ENCODE data around the gene UBAC1. TPM values are rescaled to one million over a fixed set of nuclear protein-coding genes. Genes with fewer than 3 reads are reported as not detected.
A peak's percentile ranks its signal among the peaks of the same experiment; 100 is the strongest.

UBAC1 gene
- total RNA-seq, 6 experiments from 2014 or later, result 15.2 to 27.0 (median 16.5) TPM

DNA sequence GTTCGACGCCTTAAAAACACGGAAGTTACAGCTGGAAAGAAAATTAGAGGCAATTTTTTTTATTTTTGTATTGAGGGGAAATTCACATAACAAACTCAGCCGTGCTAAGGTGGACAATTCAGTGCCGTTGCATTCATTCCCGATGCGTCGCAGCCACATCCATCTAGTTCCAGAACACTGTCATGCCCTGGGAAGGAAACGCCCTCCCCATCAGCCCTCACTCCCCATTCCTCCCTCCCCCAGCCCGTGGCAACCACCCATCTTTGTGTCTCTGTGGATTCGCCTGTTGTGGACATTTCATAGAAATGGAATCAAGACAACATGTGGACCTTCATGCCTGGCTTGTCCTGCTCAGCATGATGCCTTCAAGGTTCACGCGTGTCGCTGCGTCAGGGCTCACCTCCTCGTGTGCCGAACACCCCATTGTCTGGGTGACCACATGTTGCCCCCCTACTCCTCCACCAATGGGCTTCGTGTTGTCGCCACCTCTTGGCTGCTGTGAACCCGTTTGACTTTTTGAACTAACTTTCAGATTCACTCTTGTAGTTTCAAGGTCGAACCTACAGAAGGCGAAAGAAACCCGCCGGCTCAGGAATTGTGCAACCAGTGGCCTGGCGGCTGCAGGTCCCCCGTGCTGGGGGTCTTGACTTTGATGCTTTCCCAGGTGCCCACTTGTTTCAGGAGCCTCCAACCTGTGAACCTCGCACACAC lies 36.4 kb downstream of the UBAC1 start:
- peaks cover 0 to 3% (median 0%) of the 10 kb centered on the region in 4 donors for H3K36me3 ChIP-seq
- H3K4me1 ChIP-seq, result no peaks in the 10 kb centered on the region
- 92% methylated on average over 16 of the region's 27 CpGs for WGBS (ENCODE audit: insufficient coverage, low coverage, low lambda C conversion rate, missing lambda C conversion rate)
- intact Hi-C loops (cut with DNase I), result no loop called here
- peak in 1 of 3 donors; percentile 11 for DNase-seq
- ATAC-seq, result no peak
- no peak for TF ChIP-seq POLR2A (IDR thresholded peaks at IDR 0.05)
- TF ChIP-seq, protein P1, sequence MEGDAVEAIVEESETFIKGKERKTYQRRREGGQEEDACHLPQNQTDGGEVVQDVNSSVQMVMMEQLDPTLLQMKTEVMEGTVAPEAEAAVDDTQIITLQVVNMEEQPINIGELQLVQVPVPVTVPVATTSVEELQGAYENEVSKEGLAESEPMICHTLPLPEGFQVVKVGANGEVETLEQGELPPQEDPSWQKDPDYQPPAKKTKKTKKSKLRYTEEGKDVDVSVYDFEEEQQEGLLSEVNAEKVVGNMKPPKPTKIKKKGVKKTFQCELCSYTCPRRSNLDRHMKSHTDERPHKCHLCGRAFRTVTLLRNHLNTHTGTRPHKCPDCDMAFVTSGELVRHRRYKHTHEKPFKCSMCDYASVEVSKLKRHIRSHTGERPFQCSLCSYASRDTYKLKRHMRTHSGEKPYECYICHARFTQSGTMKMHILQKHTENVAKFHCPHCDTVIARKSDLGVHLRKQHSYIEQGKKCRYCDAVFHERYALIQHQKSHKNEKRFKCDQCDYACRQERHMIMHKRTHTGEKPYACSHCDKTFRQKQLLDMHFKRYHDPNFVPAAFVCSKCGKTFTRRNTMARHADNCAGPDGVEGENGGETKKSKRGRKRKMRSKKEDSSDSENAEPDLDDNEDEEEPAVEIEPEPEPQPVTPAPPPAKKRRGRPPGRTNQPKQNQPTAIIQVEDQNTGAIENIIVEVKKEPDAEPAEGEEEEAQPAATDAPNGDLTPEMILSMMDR (IDR thresholded peaks at IDR 0.05), result no peak
- H3K27me3 ChIP-seq, result no peaks in the 10 kb centered on the region
- no peak overlapping the region for H3K27ac ChIP-seq
- H3K4me3 ChIP-seq, result no peak overlapping the region
- no peaks in the 10 kb centered on the region for H3K9me3 ChIP-seq

DNA sequence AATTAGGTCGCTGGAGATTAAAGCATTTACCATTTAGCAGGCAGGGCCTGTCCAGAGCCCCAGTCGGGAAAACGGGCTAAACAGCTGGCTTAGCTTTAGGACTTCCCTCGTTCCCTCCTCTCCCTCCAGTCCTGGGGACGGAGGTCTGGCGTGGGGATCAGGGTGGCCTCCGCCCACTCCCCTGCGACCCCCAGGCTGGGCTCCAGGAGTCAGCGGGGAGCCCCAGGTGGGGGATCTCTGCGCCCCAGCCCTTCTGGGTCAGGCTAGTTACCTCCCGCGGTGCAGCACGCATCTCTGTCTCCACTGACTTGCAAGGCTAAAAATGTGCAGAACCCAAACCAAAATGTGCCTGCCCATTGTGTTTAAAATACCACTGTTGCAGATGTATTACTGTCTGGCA lies 37.7 kb downstream of the UBAC1 start:
- Histone ChIP-seq H3K27me3 (no peaks in the 10 kb centered on the region), H3K4me1 (no peaks in the 10 kb centered on the region), H3K27ac (no peak overlapping the region), H3K4me3 (no peak overlapping the region), H3K9me3 (peaks cover 0 to 3% (median 0%) of the 10 kb centered on the region in 4 donors), H3K36me3 (peaks cover 0 to 3% (median 0%) of the 10 kb centered on the region in 4 donors)
- DNase-seq (peak in 1 of 3 donors; percentile 24), ATAC-seq (no peak)
- intact Hi-C loops (cut with DNase I), result no loop called here
- TF ChIP-seq, protein P1 (IDR thresholded peaks at IDR 0.05), result no peak
- 74% methylated on average over 2 of the region's 13 CpGs for WGBS (ENCODE audit: insufficient coverage, low coverage, low lambda C conversion rate, missing lambda C conversion rate)

DNA sequence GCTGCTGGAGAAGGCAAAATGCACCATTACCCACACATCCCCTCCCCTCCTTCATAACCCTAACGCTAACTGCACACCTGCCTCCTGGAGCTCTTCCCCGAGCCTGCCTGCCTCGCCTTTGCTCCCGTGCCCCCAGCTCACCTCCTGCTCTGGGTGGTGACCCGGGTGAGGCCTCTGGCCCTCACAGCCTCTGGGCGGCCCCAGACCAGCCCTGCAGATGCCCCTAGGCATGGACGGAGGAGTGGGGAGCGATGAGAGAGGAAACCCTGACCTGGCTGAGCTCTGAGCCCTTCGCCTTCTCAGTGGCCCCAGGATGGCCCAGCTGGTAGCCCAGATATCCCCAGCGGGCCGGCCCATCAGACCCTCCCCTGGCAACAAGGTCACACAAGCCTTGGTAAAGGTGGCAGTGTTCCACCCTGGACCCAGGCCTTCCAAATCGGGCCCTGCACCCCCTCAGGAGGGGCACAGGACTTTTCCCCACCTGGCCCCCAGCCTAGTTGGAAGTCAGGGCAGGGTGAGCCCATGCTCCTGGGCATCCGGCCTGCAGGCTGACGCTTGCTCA lies 39.3 kb downstream of the UBAC1 start:
- WGBS (ENCODE audit: insufficient coverage, low coverage, low lambda C conversion rate, missing lambda C conversion rate), result 83% methylated on average over 6 of the region's 14 CpGs
- ATAC-seq (peak in 2 of 4 donors; percentile 8 to 20), DNase-seq (peak in 1 of 3 donors; percentile 42)
- TF ChIP-seq, protein P1 (IDR thresholded peaks at IDR 0.05), result no peak
- no peak for TF ChIP-seq POLR2A (IDR thresholded peaks at IDR 0.05)
- H3K27ac ChIP-seq, result no peak overlapping the region
- H3K4me3 ChIP-seq, result no peak overlapping the region
- H3K27me3 ChIP-seq, result no peaks in the 10 kb centered on the region
- peaks cover 0 to 3% (median 0%) of the 10 kb centered on the region in 4 donors for H3K36me3 ChIP-seq
- intact Hi-C loops (cut with DNase I), result no loop called here
- H3K4me1 ChIP-seq, result no peaks in the 10 kb centered on the region
- H3K9me3 ChIP-seq, result peaks cover 0 to 10% (median 4%) of the 10 kb centered on the region in 4 donors

DNA sequence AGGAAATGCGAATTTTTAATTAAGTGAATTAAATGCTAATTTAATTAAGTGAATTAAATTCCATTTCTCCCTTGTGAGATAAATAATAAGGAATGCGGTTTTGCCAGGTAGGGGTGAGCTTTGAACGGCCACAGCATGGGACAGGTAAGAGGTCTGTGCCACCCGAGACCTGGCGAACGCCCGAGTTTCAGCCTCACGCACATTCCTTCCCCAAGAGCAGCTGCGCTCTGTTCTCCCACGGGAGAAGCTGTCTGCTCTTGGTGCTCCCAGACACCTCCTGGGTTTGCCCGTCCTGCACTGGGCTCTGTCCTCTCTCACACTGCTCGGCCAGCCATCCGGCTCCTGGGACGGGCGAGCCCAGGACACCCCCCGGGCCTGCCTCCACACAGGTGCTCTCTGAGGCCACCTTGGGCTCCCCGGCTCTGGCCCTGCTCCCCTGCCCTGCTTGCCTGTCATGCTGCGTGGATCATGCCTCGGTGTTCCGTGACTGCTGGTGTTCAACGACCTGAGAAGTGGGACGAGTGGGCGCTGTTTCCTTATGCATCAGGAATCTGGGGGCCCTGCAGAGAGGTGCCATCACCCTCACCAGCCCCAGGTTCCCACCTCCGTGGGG lies 40.1 kb downstream of the UBAC1 start:
- H3K27ac ChIP-seq, result no peak overlapping the region

More for the DNA sequence above, 40.1 kb downstream of the UBAC1 start:
- ATAC-seq (peak in 2 of 4 donors; percentile 18 to 22), DNase-seq (peak in 1 of 3 donors; percentile 44)
- 78% methylated on average over 5 of the region's 24 CpGs for WGBS (ENCODE audit: insufficient coverage, low coverage, low lambda C conversion rate, missing lambda C conversion rate)
- no peaks in the 10 kb centered on the region for H3K27me3 ChIP-seq
- peaks cover 0 to 3% (median 0%) of the 10 kb centered on the region in 4 donors for H3K36me3 ChIP-seq
- no peaks in the 10 kb centered on the region for H3K4me1 ChIP-seq
- peaks cover 0 to 10% (median 4%) of the 10 kb centered on the region in 4 donors for H3K9me3 ChIP-seq
- TF ChIP-seq POLR2A (IDR thresholded peaks at IDR 0.05), result no peak
- intact Hi-C loops (cut with DNase I), result no loop called here
- H3K4me3 ChIP-seq, result no peak overlapping the region
